Measurements from ENCODE around the gene FSCB.

Gene FSCB

GRCh38 chr14:44490966-44491365 lies 16.1 kb downstream of the FSCB start:
- no peak overlapping the region for H3K4me3 ChIP-seq
- no peak for TF ChIP-seq Cebpa-rat (IDR thresholded peaks at IDR 0.05)
- H3K36me3 ChIP-seq: no peaks in the 10 kb centered on the region
- H4K20me1 ChIP-seq: no peaks in the 10 kb centered on the region
- H3K9ac ChIP-seq: no peak overlapping the region
- no peaks in the 10 kb centered on the region for H3K4me1 ChIP-seq
- 0 out of 22 replicates have a peak, but pooled peaks cover 0 to 6% (median 0%) of the 10 kb centered on the region in 11 experiments for H3K9me3 ChIP-seq (replicated peaks in 1 of 11)
- no peak overlapping the region for H3K4me2 ChIP-seq
- H3K27ac ChIP-seq: no peak overlapping the region
- no peaks in the 10 kb centered on the region for H3K27me3 ChIP-seq

- no peak for TF ChIP-seq Cebpa-rat (IDR thresholded peaks at IDR 0.05)
- no peaks in the 10 kb centered on the region for H3K36me3 ChIP-seq
- H3K4me2 ChIP-seq: no peak overlapping the region
- H4K20me1 ChIP-seq: no peaks in the 10 kb centered on the region
- H3K9ac ChIP-seq: no peak overlapping the region
- no peaks in the 10 kb centered on the region for H3K9me3 ChIP-seq (replicated peaks in 1 of 11)
- no peaks in the 10 kb centered on the region for H3K27me3 ChIP-seq
- no peak overlapping the region for H3K27ac ChIP-seq
- no peak overlapping the region for H3K4me3 ChIP-seq
- no peaks in the 10 kb centered on the region for H3K4me1 ChIP-seq
Measured at GRCh38 chr14:44477953-44478352, 29.1 kb downstream of the FSCB start.

GRCh38 chr14:44468771-44469170 lies 38.3 kb downstream of the FSCB start:
- no peaks in the 10 kb centered on the region for H3K9me3 ChIP-seq (replicated peaks in 1 of 11)
- no peak overlapping the region for H3K4me3 ChIP-seq
- H3K9ac ChIP-seq: no peak overlapping the region
- H4K20me1 ChIP-seq: no peaks in the 10 kb centered on the region
- TF ChIP-seq Cebpa-rat (IDR thresholded peaks at IDR 0.05): no peak
- H3K36me3 ChIP-seq: no peaks in the 10 kb centered on the region
- H3K4me1 ChIP-seq: no peaks in the 10 kb centered on the region
- H3K4me2 ChIP-seq: no peak overlapping the region
- H3K27me3 ChIP-seq: no peaks in the 10 kb centered on the region
- H3K27ac ChIP-seq: no peak overlapping the region

- no peak for TF ChIP-seq Cebpa-rat (IDR thresholded peaks at IDR 0.05)
- no peak overlapping the region for H3K27ac ChIP-seq
Measured at GRCh38 chr14:44463356-44464004, 43.6 kb downstream of the FSCB start.

GRCh38 chr14:44462381-44462780 lies 44.7 kb downstream of the FSCB start:
- Histone ChIP-seq H3K4me3 (no peak overlapping the region), H3K27me3 (no peaks in the 10 kb centered on the region), H4K20me1 (no peaks in the 10 kb centered on the region), H3K4me2 (no peak overlapping the region), H3K36me3 (no peaks in the 10 kb centered on the region), H3K9me3 (replicated peaks in 1 of 11) (no peaks in the 10 kb centered on the region), H3K4me1 (no peaks in the 10 kb centered on the region), H3K27ac (no peak overlapping the region), H3K9ac (no peak overlapping the region)
- TF ChIP-seq Cebpa-rat (IDR thresholded peaks at IDR 0.05): no peak

More at GRCh38 chr14:44463356-44464004, 43.6 kb downstream of the FSCB start:
- H3K36me3 ChIP-seq: no peaks in the 10 kb centered on the region
- H3K27me3 ChIP-seq: no peaks in the 10 kb centered on the region
- H3K4me2 ChIP-seq: no peak overlapping the region
- H3K4me3 ChIP-seq: no peak overlapping the region
- no peaks in the 10 kb centered on the region for H3K4me1 ChIP-seq
- H4K20me1 ChIP-seq: no peaks in the 10 kb centered on the region
- H3K9ac ChIP-seq: no peak overlapping the region
- no peaks in the 10 kb centered on the region for H3K9me3 ChIP-seq (replicated peaks in 1 of 11)

GRCh38 chr14:44461811-44462210 lies 45.3 kb downstream of the FSCB start:
- no peaks in the 10 kb centered on the region for H3K36me3 ChIP-seq
- H3K9ac ChIP-seq: no peak overlapping the region
- no peaks in the 10 kb centered on the region for H3K4me1 ChIP-seq
- no peaks in the 10 kb centered on the region for H4K20me1 ChIP-seq
- 0 out of 22 replicates have a peak, but pooled peaks cover 0 to 4% (median 0%) of the 10 kb centered on the region in 11 experiments for H3K9me3 ChIP-seq (replicated peaks in 1 of 11)
- no peak overlapping the region for H3K4me3 ChIP-seq
- TF ChIP-seq Cebpa-rat (IDR thresholded peaks at IDR 0.05): no peak
- no peak overlapping the region for H3K27ac ChIP-seq
- no peaks in the 10 kb centered on the region for H3K27me3 ChIP-seq
- H3K4me2 ChIP-seq: no peak overlapping the region

Data from BLaER1 treated with 17β-estradiol and CSF1 and Interleukin-3, amounts not matched to agents 10 nM and 100 nM (cell line).